ENCODE data around the gene SFI1.

- TF ChIP-seq CTCF (optimal IDR thresholded peaks at IDR 0.05 in 1 of 3, IDR thresholded peaks at IDR 0.05 in 1 of 3, conservative IDR thresholded peaks at IDR 0.05 in 1 of 3; ENCODE audit: extremely low read depth in 1 of 3, insufficient read depth in 2 of 3, low read length in 3 of 3) = no peak
- TF ChIP-seq EZH2 (IDR thresholded peaks at IDR 0.05; ENCODE audit: low read length) = no peak
Measured at GRCh38 chr22:31603081-31603525, 106.8 kb downstream of the SFI1 start.
